ENCODE measurements around the gene ADCY1. TPM values are rescaled to one million over a fixed set of nuclear protein-coding genes. Genes with fewer than 3 reads are reported as not detected.

Gene ADCY1
- total RNA-seq, 1 donor from 2014 or later: 19.0 TPM

- Mint-ChIP-seq H3K4me3 (no peak overlapping the region), H3K9me3 (no peaks in the 10 kb centered on the region), H3K27ac (no peak overlapping the region), H3K4me1 (ENCODE audit: unreplicated experiment) (no peaks in the 10 kb centered on the region), H3K27me3 (no peaks in the 10 kb centered on the region), H3K36me3 (no peaks in the 10 kb centered on the region)
- peak; percentile 24 for DNase-seq (ENCODE audit: extremely low spot score, unreplicated experiment)
- no peak for TF ChIP-seq CTCF (conservative IDR thresholded peaks at IDR 0.05)
Measured at GRCh38 chr7:45601094-45601493, 26.9 kb downstream of the ADCY1 start.

DNA sequence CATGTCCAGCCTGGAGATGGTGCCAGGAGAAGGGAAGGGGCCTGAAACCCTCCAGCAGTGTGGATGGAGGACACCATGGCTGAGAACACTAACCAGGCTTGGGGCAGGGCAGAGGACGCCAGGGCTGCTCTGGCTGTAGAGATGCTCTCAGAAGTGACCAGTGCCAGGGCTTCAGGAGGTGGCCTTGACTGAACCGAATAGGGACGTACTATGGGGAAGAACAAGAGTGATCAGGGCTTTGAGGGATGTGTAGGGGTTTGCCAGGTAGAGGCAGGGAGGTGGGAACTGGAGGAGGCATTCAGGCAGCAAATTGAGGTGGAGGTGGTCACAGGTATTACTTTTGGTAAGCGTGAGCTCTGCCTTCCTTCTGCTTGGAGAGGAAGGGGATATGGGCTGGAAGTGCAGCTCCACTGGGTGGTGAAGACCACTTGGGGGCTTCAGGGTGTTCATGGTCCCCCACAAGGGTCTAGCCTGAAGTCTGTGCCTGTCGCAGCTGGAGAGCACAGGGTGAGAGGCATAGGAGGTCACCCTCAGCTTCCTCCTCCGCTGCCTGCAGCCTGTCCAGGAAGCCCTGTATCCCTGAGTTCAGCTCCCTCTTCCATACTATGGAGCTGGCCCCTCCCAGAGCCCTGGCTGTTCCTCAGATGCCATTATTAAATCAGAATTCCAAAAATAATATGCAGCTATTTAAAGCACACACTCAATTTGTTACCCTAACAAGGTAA lies 27.8 kb downstream of the ADCY1 start:
- H3K9me3 Mint-ChIP-seq: no peaks in the 10 kb centered on the region

DNA sequence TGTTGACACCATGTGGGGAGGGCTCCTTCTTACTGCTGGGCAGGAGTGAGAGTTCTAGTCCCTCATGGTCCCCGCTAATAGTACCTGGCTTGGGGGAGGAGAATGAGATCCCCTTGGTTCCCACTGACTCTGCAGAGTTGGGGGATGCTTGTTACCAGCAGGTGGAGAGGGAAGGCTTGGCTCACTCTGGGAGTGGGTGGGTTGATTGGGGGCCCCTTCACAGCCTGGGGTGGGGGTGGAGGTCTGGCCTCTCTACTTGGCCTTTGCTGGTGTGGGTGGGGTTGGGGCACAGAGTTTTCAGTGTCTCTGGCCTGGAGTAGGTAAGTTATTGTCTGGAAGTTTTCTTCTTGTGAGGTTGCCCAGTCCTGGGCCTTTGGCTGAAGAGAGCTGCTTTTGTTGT lies 31.9 kb downstream of the ADCY1 start:
- no peak for TF ChIP-seq CTCF (conservative IDR thresholded peaks at IDR 0.05)
- H3K9me3 Mint-ChIP-seq: no peaks in the 10 kb centered on the region
- no peaks in the 10 kb centered on the region for H3K27me3 Mint-ChIP-seq
- no peak overlapping the region for H3K4me3 Mint-ChIP-seq
- DNase-seq (ENCODE audit: extremely low spot score, unreplicated experiment): no peak
- no peaks in the 10 kb centered on the region for H3K36me3 Mint-ChIP-seq
- H3K27ac Mint-ChIP-seq: no peak overlapping the region
- H3K4me1 Mint-ChIP-seq (ENCODE audit: unreplicated experiment): no peaks in the 10 kb centered on the region

More for the DNA sequence above, 27.8 kb downstream of the ADCY1 start:
- no peak overlapping the region for H3K4me3 Mint-ChIP-seq
- no peaks in the 10 kb centered on the region for H3K4me1 Mint-ChIP-seq (ENCODE audit: unreplicated experiment)
- no peak overlapping the region for H3K27ac Mint-ChIP-seq
- no peaks in the 10 kb centered on the region for H3K27me3 Mint-ChIP-seq
- peak; percentile 36 for DNase-seq (ENCODE audit: extremely low spot score, unreplicated experiment)
- no peaks in the 10 kb centered on the region for H3K36me3 Mint-ChIP-seq
- no peak for TF ChIP-seq CTCF (conservative IDR thresholded peaks at IDR 0.05)

GRCh38 chr7:45606931-45607330 lies 32.8 kb downstream of the ADCY1 start:
- Mint-ChIP-seq H3K9me3 (no peaks in the 10 kb centered on the region), H3K27ac (no peak overlapping the region), H3K4me1 (ENCODE audit: unreplicated experiment) (no peaks in the 10 kb centered on the region), H3K27me3 (no peaks in the 10 kb centered on the region), H3K4me3 (no peak overlapping the region), H3K36me3 (no peaks in the 10 kb centered on the region)
- no peak for TF ChIP-seq CTCF (conservative IDR thresholded peaks at IDR 0.05)
- DNase-seq (ENCODE audit: extremely low spot score, unreplicated experiment): no peak

DNA sequence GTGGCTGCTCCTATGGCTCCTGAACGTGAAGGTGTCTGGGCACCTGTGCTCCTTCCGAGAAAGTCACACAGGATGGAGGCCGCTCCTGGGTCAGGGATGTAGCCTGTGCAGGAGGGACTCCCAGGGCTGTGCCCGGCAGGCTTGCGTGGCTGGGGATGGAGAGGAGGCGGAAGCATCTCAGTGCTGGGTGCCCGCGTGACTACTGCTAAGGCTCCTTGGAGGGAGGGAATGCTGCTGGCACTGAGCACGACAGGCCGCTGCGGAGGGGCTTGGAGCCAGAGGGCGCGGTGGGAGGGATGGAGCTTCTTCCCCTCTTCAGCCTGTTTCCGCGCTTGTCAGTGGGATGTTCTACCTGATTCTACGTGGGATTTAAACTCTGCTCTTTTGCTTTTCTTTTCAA lies 35.0 kb downstream of the ADCY1 start:
- Mint-ChIP-seq H3K9me3 (no peaks in the 10 kb centered on the region), H3K36me3 (no peaks in the 10 kb centered on the region), H3K4me3 (no peak overlapping the region), H3K27ac (no peak overlapping the region), H3K27me3 (no peaks in the 10 kb centered on the region), H3K4me1 (ENCODE audit: unreplicated experiment) (no peaks in the 10 kb centered on the region)
- TF ChIP-seq CTCF (conservative IDR thresholded peaks at IDR 0.05): no peak
- DNase-seq (ENCODE audit: extremely low spot score, unreplicated experiment): peak; percentile 64
